ENCODE results near the gene OGDH.
"Not testable (repeated sequence)": the region's sequence is repeated elsewhere in the genome, so short reads cannot be mapped to it uniquely, and the experiment has no call there.

Gene OGDH

GRCh38 chr7:44724276-44724675, 117.8 kb downstream of the OGDH start:
- Histone ChIP-seq H3K4me1 (ENCODE audit: insufficient read depth, low read length) (no peaks in the 10 kb centered on the region), H3K36me3 (ENCODE audit: insufficient read depth, low read length) (no peaks in the 10 kb centered on the region), H3K27me3 (ENCODE audit: insufficient read depth, low read length) (no peaks in the 10 kb centered on the region), H3K4me3 (ENCODE audit: low read length) (no peak overlapping the region), H3K9me3 (ENCODE audit: low read length) (no peaks in the 10 kb centered on the region), H2AFZ (ENCODE audit: low read depth, low read length) (no peak overlapping the region)

GRCh38 chr7:44726250-44726649, 119.8 kb downstream of the OGDH start:
- H2AFZ ChIP-seq (ENCODE audit: low read depth, low read length); H3K4me3 ChIP-seq (ENCODE audit: low read length): not testable (repeated sequence)

GRCh38 chr7:44727158-44727936, 120.9 kb downstream of the OGDH start:
- Histone ChIP-seq H2AFZ (ENCODE audit: low read depth, low read length) (no peak overlapping the region), H3K4me1 (ENCODE audit: insufficient read depth, low read length) (no peaks in the 10 kb centered on the region), H3K4me3 (ENCODE audit: low read length) (no peak overlapping the region), H3K27me3 (ENCODE audit: insufficient read depth, low read length) (no peaks in the 10 kb centered on the region), H3K9me3 (ENCODE audit: low read length) (no peaks in the 10 kb centered on the region), H3K36me3 (ENCODE audit: insufficient read depth, low read length) (no peaks in the 10 kb centered on the region)

More at GRCh38 chr7:44726250-44726649, 119.8 kb downstream of the OGDH start:
- not testable (repeated sequence) for H3K4me1 ChIP-seq (ENCODE audit: insufficient read depth, low read length); H3K27me3 ChIP-seq (ENCODE audit: insufficient read depth, low read length); H3K9me3 ChIP-seq (ENCODE audit: low read length); H3K36me3 ChIP-seq (ENCODE audit: insufficient read depth, low read length)

GRCh38 chr7:44727937-44728262, 121.5 kb downstream of the OGDH start:
- Histone ChIP-seq H3K27me3 (ENCODE audit: insufficient read depth, low read length) (no peaks in the 10 kb centered on the region), H2AFZ (ENCODE audit: low read depth, low read length) (no peak overlapping the region), H3K9me3 (ENCODE audit: low read length) (no peaks in the 10 kb centered on the region), H3K4me1 (ENCODE audit: insufficient read depth, low read length) (no peaks in the 10 kb centered on the region), H3K36me3 (ENCODE audit: insufficient read depth, low read length) (no peaks in the 10 kb centered on the region), H3K4me3 (ENCODE audit: low read length) (no peak overlapping the region)

- no peak overlapping the region for H3K4me3 ChIP-seq (ENCODE audit: low read length)
- H3K4me1 ChIP-seq (ENCODE audit: insufficient read depth, low read length), result no peaks in the 10 kb centered on the region
- no peaks in the 10 kb centered on the region for H3K9me3 ChIP-seq (ENCODE audit: low read length)
- no peaks in the 10 kb centered on the region for H3K27me3 ChIP-seq (ENCODE audit: insufficient read depth, low read length)
- no peaks in the 10 kb centered on the region for H3K36me3 ChIP-seq (ENCODE audit: insufficient read depth, low read length)
- H2AFZ ChIP-seq (ENCODE audit: low read depth, low read length), result no peak overlapping the region
Observed at GRCh38 chr7:44729949-44730590, 123.6 kb downstream of the OGDH start.

GRCh38 chr7:44732971-44733370, 126.5 kb downstream of the OGDH start:
- not testable (repeated sequence) for H3K27me3 ChIP-seq (ENCODE audit: insufficient read depth, low read length); H3K36me3 ChIP-seq (ENCODE audit: insufficient read depth, low read length); H3K4me3 ChIP-seq (ENCODE audit: low read length)

GRCh38 chr7:44733708-44734481, 127.5 kb downstream of the OGDH start:
- Histone ChIP-seq H3K9me3 (ENCODE audit: low read length) (no peaks in the 10 kb centered on the region), H3K4me1 (ENCODE audit: insufficient read depth, low read length) (no peaks in the 10 kb centered on the region), H3K36me3 (ENCODE audit: insufficient read depth, low read length) (no peaks in the 10 kb centered on the region), H2AFZ (ENCODE audit: low read depth, low read length) (no peak overlapping the region), H3K4me3 (ENCODE audit: low read length) (no peak overlapping the region), H3K27me3 (ENCODE audit: insufficient read depth, low read length) (no peaks in the 10 kb centered on the region)

More at GRCh38 chr7:44732971-44733370, 126.5 kb downstream of the OGDH start:
- H3K9me3 ChIP-seq (ENCODE audit: low read length); H2AFZ ChIP-seq (ENCODE audit: low read depth, low read length); H3K4me1 ChIP-seq (ENCODE audit: insufficient read depth, low read length): not testable (repeated sequence)

GRCh38 chr7:44735403-44736165, 129.2 kb downstream of the OGDH start:
- H3K36me3 ChIP-seq (ENCODE audit: insufficient read depth, low read length), result no peaks in the 10 kb centered on the region
- H3K9me3 ChIP-seq (ENCODE audit: low read length), result no peaks in the 10 kb centered on the region
- H2AFZ ChIP-seq (ENCODE audit: low read depth, low read length), result no peak overlapping the region
- no peaks in the 10 kb centered on the region for H3K27me3 ChIP-seq (ENCODE audit: insufficient read depth, low read length)
- H3K4me1 ChIP-seq (ENCODE audit: insufficient read depth, low read length), result no peaks in the 10 kb centered on the region
- H3K4me3 ChIP-seq (ENCODE audit: low read length), result no peak overlapping the region

- Histone ChIP-seq H3K27me3 (ENCODE audit: insufficient read depth, low read length) (no peaks in the 10 kb centered on the region), H2AFZ (ENCODE audit: low read depth, low read length) (no peak overlapping the region), H3K36me3 (ENCODE audit: insufficient read depth, low read length) (no peaks in the 10 kb centered on the region)
Observed at GRCh38 chr7:44736896-44737295, 130.5 kb downstream of the OGDH start.

GRCh38 chr7:44738051-44738723, 131.8 kb downstream of the OGDH start:
- Histone ChIP-seq H3K9me3 (ENCODE audit: low read length) (no peaks in the 10 kb centered on the region), H2AFZ (ENCODE audit: low read depth, low read length) (no peak overlapping the region), H3K27me3 (ENCODE audit: insufficient read depth, low read length) (no peaks in the 10 kb centered on the region), H3K4me1 (ENCODE audit: insufficient read depth, low read length) (no peaks in the 10 kb centered on the region), H3K36me3 (ENCODE audit: insufficient read depth, low read length) (no peaks in the 10 kb centered on the region), H3K4me3 (ENCODE audit: low read length) (no peak overlapping the region)

More at GRCh38 chr7:44736896-44737295, 130.5 kb downstream of the OGDH start:
- H3K4me1 ChIP-seq (ENCODE audit: insufficient read depth, low read length), result no peaks in the 10 kb centered on the region
- no peak overlapping the region for H3K4me3 ChIP-seq (ENCODE audit: low read length)
- H3K9me3 ChIP-seq (ENCODE audit: low read length), result no peaks in the 10 kb centered on the region

- Histone ChIP-seq H3K36me3 (ENCODE audit: insufficient read depth, low read length) (no peaks in the 10 kb centered on the region), H3K4me3 (ENCODE audit: low read length) (no peak overlapping the region), H2AFZ (ENCODE audit: low read depth, low read length) (no peak overlapping the region), H3K27me3 (ENCODE audit: insufficient read depth, low read length) (no peaks in the 10 kb centered on the region), H3K4me1 (ENCODE audit: insufficient read depth, low read length) (no peaks in the 10 kb centered on the region), H3K9me3 (ENCODE audit: low read length) (no peaks in the 10 kb centered on the region)
Observed at GRCh38 chr7:44738876-44739665, 132.6 kb downstream of the OGDH start.

- no peaks in the 10 kb centered on the region for H3K36me3 ChIP-seq (ENCODE audit: insufficient read depth, low read length)
- no peaks in the 10 kb centered on the region for H3K27me3 ChIP-seq (ENCODE audit: insufficient read depth, low read length)
- peaks cover 3% of the 10 kb centered on the region for H3K4me1 ChIP-seq (ENCODE audit: insufficient read depth, low read length)
- H3K9me3 ChIP-seq (ENCODE audit: low read length), result no peaks in the 10 kb centered on the region
- no peak overlapping the region for H2AFZ ChIP-seq (ENCODE audit: low read depth, low read length)
- H3K4me3 ChIP-seq (ENCODE audit: low read length), result no peak overlapping the region
Observed at GRCh38 chr7:44740055-44740454, 133.6 kb downstream of the OGDH start.
